Activated naive CD4-positive, alpha-beta T cell treated with anti-CD3 and anti-CD28 coated beads, Interleukin-2, amount 50 U/mL, for 72 hours (primary cell): ENCODE data around the gene ZNF724. TPM values are rescaled to one million over a fixed set of nuclear protein-coding genes. Genes with fewer than 3 reads are reported as not detected.
"Not testable (repeated sequence)": the region's sequence is repeated elsewhere in the genome, so short reads cannot be mapped to it uniquely, and the experiment has no call there.

Experiments
- ATAC-seq, 2 donors: fragments of 150-1000 bp; cut with Tn5 transposase; 2 replicates each; pipeline ENCODE4 v1.10.0; 2021; ENCODE audit warnings: mild to moderate bottlenecking in 2 of 2, moderate library complexity in 2 of 2
- DNase-seq, 2 donors: peaks; one replicate each; pipeline ENCODE4 v3.0.0; 2021 to 2022; ENCODE audit warnings: low spot score in 2 of 2
- H3K27ac Mint-ChIP-seq, 2 donors: one replicate each; pipeline ENCODE4 v1.8.0; 2022; ENCODE audit warnings: mild to moderate bottlenecking in 2 of 2, mixed read lengths in 2 of 2
- H3K36me3 Mint-ChIP-seq, 2 donors: one replicate each; pipeline ENCODE4 v1.8.0; 2022; ENCODE audit warnings: mixed read lengths in 2 of 2
- H3K9me3 Mint-ChIP-seq, 2 donors: one replicate each; pipeline ENCODE4 v1.8.0; 2022; ENCODE audit warnings: mixed read lengths in 2 of 2
- total RNA-seq, 2 donors: library from RNA; stranded (reverse); gene quantifications; one replicate each; pipeline ENCODE4 v1.2.3, GENCODE V29; 2022

Gene ZNF724
- total RNA-seq, 2 donors from 2014 or later, result 13.4 to 20.4 TPM

DNA sequence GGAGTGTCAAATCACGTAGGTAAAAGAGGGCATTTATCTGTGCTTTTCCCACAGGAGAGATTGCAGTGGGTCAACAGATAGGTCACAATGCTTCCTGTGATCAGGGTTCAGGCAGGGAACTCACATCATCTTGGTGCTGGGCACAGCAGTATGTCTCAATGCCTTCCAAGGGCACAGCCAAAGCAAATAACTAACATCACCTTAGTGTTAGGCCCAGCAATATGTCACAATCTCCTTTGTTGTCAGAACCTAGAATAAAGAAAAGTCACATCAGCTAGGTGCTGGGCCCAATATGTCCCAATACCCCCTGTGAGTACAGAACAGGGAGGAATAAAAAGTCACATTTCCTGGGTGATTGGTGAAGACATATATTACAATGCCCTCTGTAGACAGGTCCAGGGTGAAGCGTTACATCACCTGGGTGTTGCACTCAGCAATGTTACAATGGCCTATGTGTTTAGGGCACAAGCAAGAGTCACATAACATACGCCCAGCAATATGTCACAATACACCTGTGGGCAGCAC lies 11.4 kb upstream of the ZNF724 start:
- Mint-ChIP-seq H3K27ac (peak overlapping the region in 1 of 2 donors; percentile 50), H3K36me3 (peaks cover 42 to 54% of the 10 kb centered on the region in 2 donors), H3K9me3 (peaks cover 0 to 12% of the 10 kb centered on the region in 2 donors)
- ATAC-seq (no peak), DNase-seq (no peak)

- ATAC-seq, result no peak
- H3K9me3 Mint-ChIP-seq, result peaks cover 0 to 12% of the 10 kb centered on the region in 2 donors
- H3K27ac Mint-ChIP-seq, result no peak overlapping the region
- DNase-seq, result no peak
- peaks cover 42 to 54% of the 10 kb centered on the region in 2 donors for H3K36me3 Mint-ChIP-seq
Observed at GRCh38 chr19:23260956-23261355, 10.8 kb upstream of the ZNF724 start.

DNA sequence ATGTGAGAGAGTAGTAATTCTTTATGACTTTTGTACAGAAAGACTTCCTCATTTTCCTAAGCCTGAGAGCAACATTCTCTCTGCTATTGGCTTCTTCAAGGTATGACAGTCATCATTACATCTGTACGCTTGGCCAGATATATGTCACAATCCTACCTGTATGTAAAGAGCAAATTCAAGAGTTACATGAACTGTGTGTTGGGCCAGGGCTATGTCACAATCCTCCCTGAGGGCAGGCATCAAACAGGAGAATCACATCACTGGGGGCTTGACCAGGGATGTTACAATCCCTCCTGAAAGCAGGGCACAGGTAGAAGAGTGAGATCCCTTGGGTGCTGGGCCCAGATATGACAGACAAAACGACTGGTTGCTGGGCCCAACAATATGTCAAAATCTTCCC lies 9.8 kb upstream of the ZNF724 start:
- peaks cover 0 to 12% of the 10 kb centered on the region in 2 donors for H3K9me3 Mint-ChIP-seq
- ATAC-seq (no peak), DNase-seq (no peak)
- no peak overlapping the region for H3K27ac Mint-ChIP-seq
- peaks cover 42 to 54% of the 10 kb centered on the region in 2 donors for H3K36me3 Mint-ChIP-seq

DNA sequence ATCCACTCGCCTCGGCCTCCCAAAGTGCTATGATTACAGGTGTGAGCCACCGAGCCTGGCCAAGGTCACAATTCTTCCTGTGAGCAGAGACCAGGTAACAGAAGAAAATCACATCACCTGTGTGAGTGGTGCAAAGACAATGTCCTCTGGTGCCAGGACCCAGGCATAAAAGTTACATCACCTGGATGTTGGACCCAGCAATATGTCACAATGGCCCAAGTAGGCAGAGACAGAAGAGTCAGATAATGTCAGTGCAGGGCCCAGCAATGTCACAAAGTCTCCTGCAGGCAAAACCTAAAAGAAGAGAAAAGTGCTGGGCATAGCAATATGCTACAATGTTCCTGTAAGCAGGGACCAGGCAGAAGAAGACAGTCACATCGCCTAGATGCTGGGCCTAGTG lies 5.5 kb upstream of the ZNF724 start:
- DNase-seq (no peak), ATAC-seq (no peak)
- H3K9me3 Mint-ChIP-seq, result peaks cover 0 to 1% of the 10 kb centered on the region in 2 donors
- no peak overlapping the region for H3K27ac Mint-ChIP-seq
- peaks cover 20 to 23% of the 10 kb centered on the region in 2 donors for H3K36me3 Mint-ChIP-seq

DNA sequence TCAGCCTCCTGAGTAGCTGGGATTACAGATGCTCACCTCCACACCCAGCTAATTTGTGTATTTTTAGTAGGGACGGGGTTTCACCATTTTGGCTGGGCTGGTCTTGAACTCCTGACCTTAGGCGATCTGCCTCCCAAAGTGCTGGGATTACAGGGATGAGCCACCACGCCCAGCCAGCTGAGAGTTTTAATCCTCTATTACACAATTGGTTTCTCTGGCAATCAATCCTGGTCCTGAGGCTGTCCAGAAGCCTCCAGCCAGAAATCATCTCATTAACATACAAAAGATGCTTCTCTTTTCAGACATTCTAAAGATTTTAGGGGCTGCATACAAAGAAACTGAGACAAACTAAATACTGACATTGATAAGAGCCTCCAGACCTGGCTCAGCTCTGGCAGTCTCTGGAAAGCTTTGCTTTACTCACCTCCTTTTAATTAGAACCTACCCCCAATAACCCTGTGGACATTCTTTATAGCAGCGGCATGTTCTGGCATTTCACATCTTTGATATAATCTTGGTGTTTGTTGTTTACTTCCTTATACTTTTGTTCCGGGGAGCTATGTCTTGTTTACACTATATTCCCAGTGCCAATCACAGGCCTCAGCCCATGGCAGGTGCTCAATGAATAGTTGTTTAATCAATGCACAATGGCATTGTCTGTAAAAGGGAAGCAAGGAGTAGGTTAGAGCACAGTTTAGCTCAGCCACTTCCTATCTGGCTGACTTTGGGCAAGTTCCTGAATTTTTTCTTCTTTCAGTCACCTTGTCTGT lies 4.1 kb upstream of the ZNF724 start:
- no peak for ATAC-seq
- H3K9me3 Mint-ChIP-seq, result no peaks in the 10 kb centered on the region
- no peak overlapping the region for H3K27ac Mint-ChIP-seq
- peaks cover 10 to 13% of the 10 kb centered on the region in 2 donors for H3K36me3 Mint-ChIP-seq
- DNase-seq, result no peak

DNA sequence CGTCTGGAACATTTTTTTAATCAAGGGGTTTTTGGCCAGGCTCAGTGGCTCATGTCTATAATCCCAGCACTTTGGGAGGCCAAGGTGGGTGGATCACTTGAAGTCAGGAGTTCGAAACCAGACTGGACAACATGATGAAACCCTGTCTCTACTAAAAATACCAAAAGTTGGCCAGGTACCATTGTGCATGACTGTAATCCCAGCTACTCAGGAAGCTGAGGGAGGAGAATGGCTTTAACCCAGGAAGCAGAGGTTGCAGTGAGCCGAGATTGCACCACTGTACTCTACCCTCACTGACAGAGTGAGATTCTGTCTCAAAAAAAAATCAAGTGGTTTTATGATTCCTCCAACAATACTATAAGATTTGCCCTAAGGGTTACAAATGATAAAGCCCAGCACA lies 3.1 kb upstream of the ZNF724 start:
- not testable (repeated sequence) for ATAC-seq, DNase-seq, H3K27ac Mint-ChIP-seq, H3K9me3 Mint-ChIP-seq
- peaks cover 6 to 14% of the 10 kb centered on the region in 2 donors for H3K36me3 Mint-ChIP-seq

GRCh38 chr19:23241419-23241818 lies 8.8 kb downstream of the ZNF724 start:
- H3K27ac Mint-ChIP-seq, result no peak overlapping the region
- DNase-seq, result no peak

DNA sequence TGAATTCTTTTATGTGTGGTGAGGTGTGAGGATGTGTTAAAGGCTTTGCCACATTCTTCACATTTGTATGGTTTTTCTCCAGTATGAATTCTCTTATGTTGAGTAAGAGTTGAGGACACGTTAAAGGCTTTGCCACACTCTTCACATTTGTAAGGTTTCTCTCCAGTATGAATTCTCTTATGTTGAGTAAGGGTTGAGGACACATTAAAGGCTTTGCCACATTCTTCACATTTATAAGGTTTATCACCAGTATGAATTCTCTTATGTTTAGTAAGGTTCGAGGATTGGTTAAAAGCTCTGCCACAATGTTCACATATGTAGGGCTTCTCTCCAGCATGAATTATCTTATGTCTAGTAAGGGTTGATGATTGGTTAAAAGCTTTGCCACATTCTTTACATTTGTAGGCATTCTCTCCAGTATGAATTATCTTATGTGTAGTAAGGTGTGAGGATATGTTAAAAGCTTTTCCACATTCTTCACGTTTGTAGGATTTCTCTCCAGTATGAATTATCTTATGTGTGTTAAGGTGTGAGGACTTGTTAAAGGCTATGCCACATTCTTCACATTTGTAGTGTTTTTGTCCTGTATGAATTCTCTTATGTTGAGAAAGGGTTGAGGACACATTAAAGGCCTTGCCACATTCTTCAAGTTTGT lies 27.1 kb downstream of the ZNF724 start:
- Mint-ChIP-seq H3K9me3 (peaks cover 30 to 31% of the 10 kb centered on the region in 2 donors), H3K27ac (no peak overlapping the region), H3K36me3 (peaks cover 57 to 66% of the 10 kb centered on the region in 2 donors)
- ATAC-seq (no peak), DNase-seq (no peak)

More at GRCh38 chr19:23241419-23241818, 8.8 kb downstream of the ZNF724 start:
- ATAC-seq, result no peak
- peaks cover 53 to 89% of the 10 kb centered on the region in 2 donors for H3K36me3 Mint-ChIP-seq
- peaks cover 22 to 32% of the 10 kb centered on the region in 2 donors for H3K9me3 Mint-ChIP-seq

GRCh38 chr19:23203841-23204344 lies 46.3 kb downstream of the ZNF724 start:
- H3K9me3 Mint-ChIP-seq, result peaks cover 4 to 8% of the 10 kb centered on the region in 2 donors
- DNase-seq (no peak), ATAC-seq (no peak)
- H3K36me3 Mint-ChIP-seq, result peaks cover 0 to 16% of the 10 kb centered on the region in 2 donors
- H3K27ac Mint-ChIP-seq, result no peak overlapping the region

- H3K36me3 Mint-ChIP-seq, result no peaks in the 10 kb centered on the region
- ATAC-seq (no peak), DNase-seq (no peak)
- H3K27ac Mint-ChIP-seq, result no peak overlapping the region
- peaks cover 14 to 18% of the 10 kb centered on the region in 2 donors for H3K9me3 Mint-ChIP-seq
Observed at GRCh38 chr19:23190341-23190740, 59.9 kb downstream of the ZNF724 start.

DNA sequence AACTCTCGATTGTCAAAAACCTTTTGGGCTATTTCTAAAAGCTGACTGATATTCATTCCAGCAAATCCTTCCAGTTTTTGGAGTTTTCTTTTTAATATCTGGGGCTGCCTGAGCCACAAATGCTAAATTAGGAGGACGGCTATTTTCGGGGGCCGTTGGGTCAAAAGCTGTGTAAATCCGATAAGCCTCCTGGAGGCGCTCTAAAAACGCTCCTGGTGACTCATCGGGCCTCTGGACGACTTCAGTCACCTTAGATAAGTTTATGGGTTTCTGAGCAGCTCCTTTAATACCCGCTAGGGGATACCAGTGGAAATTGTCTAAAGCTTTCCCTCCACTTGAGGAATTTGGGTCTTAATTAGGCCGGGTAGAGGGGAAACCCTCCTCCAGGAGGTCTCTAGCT lies 66.9 kb downstream of the ZNF724 start:
- ATAC-seq, result no peak
- Mint-ChIP-seq H3K27ac (no peak overlapping the region), H3K36me3 (peaks cover 0 to 14% of the 10 kb centered on the region in 2 donors), H3K9me3 (peaks cover 26 to 30% of the 10 kb centered on the region in 2 donors)
- no peak for DNase-seq

Other genes with a start within 250 kb of the ZNF724 start
- not detected for gene ZNF728, start 247.2 kb downstream of the ZNF724 start, total RNA-seq
- gene ZNF730, start 133.4 kb downstream of the ZNF724 start, total RNA-seq, result under 1 TPM; 0.27 to 0.82 TPM
- 10 to 100 TPM; 37.9 to 48.3 TPM for gene ZNF91, start 145.1 kb upstream of the ZNF724 start, total RNA-seq